ENCODE results near the gene KIAA0513.

GRCh38 chr16:85051067-85051581 is 23.5 kb downstream of the KIAA0513 start:
- TF ChIP-seq CTCF (IDR thresholded peaks at IDR 0.05; ENCODE audit: borderline replicate concordance, extremely low read depth, low read length, poor library complexity, severe bottlenecking) = no peak
- TF ChIP-seq EZH2 (IDR thresholded peaks at IDR 0.05; ENCODE audit: borderline replicate concordance, low read depth, low read length, severe bottlenecking) = no peak

Measured in DND-41 (cell line).